Measurements from ENCODE around the gene C1QTNF8.

Gene C1QTNF8

DNA sequence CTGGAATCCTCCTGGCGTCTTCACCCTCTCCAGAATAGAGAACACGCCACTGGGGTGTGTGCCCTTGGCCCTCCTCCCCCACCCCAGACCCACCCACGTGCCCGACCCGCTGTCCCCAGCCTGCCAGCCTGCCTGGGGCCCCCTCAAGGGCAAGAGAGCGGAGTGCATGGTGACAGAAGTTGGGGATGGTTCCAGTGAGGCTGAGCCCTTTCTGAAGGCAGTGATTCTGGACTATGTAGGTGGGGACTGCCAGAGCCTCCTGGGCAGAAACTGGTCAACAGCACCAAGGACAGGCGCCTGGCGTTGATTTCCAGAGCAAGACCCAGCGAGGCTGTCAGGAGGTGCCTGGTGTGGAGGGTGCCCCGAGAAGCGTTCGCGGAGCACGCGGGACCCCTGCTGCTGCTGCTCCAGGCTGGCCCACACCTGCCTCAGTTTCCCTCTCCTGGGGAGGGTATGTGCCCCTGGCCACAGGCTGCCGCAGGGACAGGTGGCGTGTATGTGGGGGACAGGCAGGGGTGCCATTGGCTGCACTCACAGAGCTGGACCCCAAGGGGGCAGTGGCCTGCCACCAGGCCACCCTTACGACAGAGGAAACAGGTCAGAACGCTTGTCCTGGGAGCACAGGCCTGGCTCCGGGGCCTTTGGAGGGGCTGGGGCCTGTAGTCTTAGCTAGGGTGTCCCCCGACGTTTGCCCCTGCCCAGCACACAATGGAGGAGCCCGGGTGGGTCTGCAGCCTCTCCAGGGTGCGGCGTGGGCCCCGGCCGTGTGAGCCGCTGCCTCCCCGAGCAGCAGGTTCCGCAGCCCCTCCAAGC is 22.3 kb downstream of the C1QTNF8 start:
- no peak for DNase-seq

DNA sequence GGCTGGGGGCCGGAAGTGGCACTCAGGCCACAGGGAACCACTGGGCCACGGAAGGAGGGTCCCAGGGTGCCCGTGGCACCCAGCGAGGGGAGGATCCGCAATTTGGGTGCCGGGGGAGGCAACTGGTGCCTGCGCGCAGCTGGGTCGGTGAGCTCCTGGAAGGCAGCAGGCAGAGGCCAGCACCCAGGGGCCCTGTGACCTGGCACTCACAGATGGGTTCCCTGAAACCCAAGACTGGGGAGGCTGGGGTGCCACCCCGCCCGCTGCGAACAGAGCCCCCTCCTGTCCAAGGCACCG is 22.8 kb downstream of the C1QTNF8 start:
- DNase-seq: no peak

DNA sequence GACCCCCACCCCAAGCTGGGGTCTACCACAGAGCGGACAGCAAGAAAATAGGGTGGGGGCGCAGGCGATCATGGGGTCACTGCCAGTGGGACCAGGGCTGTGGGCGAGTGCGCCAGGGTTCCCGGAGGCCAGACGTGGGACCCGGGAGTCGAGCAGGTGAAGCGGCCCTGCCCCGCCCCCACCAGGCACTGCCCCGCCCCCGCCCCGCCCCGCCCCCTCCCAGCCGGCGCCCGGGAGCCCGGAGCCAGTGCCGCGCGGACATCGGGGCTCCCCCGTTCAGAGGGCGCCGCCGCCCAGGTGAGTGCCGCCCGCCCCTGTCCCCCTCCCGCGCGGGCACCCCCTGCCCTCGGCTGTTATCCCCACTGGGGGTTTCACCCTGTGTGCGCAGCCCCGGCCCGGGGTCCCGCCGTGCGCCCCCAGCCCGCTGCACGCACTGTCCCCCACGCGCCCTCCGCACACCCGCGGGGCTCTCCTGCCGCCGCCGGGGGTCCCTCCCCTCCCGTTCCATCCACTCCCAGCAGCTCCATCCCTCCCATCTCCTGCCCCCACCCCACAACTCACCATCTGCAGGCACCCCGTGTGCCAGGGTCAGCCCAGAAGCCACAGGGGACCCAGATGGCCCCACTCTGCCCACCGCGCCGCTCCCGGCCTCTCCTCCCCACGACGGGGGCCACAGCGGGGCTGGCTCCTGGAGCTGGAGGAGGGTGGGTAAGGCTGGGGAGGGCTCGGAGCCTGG is 23.4 kb downstream of the C1QTNF8 start, which contains the start of gene SSTR5:
TSS of gene SSTR5 (plus strand) at position 222 of the 736 bp plus-strand sequence. CDS start 6,122 bp downstream, outside the sequence.
- no peak for DNase-seq

DNA sequence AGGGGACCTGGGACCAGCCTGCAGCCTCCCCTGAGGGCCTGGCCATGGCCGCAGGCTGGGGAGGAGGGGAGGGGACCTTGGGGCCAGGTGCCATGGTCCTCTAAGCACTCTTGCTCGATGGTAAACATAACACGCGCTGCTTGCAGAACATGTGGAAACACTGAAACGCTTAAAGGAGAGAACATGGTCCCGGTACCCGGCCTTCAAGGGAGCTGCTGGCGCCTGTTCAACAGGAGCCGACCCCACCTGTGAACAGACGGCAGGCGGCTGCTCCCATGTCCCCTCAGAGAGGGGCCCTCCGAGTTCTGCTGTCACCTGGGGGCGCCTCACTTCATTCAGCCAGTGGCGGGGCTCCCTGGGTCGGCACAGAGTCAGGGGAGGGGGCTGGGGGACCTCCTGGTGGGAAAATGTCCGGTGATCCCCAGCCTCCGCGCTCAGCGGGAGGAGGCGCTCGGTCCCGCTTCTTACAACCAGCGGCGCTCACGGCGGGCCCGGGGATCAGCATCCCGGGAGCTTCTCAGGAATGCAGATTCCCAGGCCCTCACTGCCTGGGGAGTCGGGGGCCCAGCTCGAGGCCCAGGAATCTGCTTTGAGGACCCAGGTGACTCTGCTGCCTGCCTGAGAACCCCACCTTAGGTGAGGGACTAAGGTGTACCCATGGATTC is 24.4 kb downstream of the C1QTNF8 start:
- no peak for DNase-seq

DNA sequence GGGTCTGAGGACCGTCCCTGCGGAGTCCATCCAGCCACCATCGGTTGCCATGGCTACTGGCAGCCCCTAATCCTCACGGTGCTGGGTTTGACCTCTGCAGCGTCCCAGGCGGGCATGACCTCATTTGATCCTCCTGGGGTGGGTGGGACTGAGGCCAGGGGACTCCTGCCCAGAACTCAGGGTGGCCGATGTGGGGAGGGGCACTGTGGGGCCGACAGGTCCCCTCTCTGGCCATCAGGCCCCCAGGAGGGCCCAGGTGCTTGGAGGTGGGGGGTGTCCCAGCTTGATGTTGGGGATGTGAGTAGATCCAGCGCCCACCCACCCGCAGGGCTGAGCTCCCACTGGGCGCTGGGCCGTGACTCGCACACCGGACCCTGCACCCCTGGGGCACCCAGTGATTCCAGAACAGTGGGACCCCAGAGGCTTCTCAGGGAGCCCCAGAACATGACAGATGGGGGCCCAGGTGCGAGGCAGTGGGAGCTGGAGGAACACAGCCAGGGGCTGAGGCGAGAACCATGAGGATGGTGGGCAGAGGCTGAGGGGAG is 25.1 kb downstream of the C1QTNF8 start:
- no peak for DNase-seq

DNA sequence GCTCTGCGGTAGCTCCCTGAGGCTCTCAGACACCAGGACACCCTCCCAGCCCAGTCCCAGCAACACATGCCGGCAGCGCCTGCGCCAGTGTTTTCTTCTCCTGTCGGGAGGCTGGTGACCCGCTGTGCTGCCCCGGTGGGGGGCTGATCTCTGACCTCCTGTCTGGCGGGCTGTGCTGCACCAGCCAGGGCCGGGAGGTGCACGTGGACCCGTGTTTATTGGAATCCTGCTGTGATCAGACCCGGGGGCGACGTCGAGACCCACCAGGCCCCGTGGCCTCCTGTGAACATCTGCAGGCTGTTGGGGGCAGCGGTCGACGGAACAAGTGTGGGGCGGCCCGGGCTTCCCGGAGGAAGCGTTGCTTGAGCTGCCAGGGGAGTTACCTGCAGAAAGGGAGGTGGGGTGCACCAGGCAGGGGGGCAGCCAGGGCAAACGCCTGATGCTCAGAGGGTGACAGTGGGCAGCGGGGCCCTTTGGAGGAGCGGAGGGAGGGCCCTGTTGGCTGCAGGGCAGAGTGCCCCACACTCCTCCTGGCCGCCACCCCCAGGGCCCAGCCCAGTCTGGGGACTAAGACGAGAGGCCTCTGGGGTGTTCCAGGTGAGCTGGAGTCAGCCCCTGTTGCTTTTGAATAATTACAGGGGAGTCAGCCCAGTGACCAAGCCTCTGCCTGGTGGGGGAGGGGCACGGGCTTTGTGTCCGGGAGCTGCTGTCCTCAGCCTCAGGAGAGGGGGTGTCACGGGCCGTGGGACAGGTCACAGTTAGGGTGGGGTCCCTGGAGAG is 25.8 kb downstream of the C1QTNF8 start:
- no peak for DNase-seq

DNA sequence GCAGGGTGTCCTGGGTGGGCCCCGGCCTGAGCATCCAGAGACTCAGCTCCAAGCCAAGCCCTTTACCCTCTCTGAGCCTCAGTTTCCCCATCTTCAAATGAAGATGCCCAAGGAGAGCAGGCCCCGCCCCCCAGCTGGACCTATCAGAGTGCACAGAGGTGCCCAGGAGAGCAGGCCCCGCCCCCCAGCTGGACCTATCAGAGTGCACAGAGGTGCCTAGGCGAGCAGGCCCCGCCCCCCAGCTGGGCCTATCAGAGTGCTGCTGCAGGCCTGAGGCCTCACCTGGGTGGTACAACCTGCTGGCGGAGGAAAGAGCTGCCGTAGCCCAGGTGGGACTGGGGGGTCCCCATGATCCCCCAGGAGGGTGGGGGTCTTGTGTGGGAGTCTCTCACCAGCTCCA is 26.9 kb downstream of the C1QTNF8 start:
- DNase-seq: no peak

DNA sequence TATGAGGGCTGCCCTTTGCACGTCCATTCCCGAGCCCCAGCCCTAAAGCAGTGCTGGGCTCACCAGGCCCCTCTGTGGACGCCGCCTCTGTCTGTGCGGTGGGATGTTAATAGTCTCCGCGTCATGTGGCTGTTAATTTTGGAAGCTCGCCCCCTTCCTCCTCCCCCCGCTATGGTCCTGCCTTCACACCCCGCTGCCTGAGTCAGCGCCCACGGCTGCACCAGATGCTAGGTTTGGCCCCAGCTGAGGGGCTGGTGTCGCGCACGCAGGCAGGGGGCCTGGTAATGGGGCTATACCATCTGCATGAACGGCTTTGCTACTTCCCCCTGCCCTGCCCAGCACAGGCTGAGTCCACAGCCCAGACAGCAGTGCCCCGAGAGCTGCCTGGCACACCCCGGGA is 27.6 kb downstream of the C1QTNF8 start:
- DNase-seq: no peak

DNA sequence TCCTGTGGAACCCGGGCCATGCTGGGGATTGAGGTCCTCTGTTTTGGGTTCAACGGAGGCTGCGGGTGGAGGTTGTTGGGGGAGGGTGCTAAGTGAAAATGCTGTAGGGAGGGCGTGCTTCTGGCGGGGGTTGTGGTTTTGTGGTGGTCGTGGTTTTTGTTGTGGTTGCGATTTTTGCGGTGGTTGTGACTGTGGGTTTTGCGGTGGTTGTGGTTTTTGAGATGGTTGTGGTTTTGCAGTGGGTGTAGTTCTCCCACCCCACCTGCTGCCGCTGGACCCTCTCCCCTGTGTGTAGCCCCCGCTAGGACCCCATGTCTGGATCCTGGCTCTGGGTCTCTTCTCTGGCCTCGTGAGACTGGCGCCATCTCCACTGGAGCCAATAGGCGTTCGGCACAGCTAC is 28.4 kb downstream of the C1QTNF8 start:
- no peak for DNase-seq

DNA sequence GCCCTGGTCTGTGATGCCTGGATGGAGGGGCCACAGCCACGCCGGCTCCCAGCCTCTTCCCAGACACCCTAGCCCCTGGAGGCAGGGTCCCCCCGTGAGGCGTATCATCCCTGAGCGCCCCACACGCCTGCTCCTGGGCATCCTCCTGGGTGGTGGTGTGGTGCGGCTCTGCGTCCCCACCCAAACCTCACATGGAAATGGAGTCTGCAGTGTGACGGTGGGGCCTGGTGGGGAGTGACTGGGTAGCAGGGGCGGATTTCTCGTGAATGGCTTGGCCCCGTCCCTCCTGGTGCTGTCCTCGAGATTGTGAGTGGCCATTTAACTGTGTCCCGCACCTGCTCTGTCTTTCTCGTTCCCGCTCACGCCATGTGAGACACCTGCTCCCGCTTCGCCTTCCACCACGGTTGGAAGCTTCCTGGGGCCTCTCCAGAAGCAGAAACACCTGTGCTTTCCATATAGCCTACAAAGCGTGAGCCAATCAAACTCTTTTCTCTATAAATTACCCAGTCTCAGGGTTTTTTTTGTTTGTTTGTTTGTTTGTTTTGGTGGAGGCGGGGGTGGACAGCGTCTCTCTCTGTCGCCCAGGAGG is 29.4 kb downstream of the C1QTNF8 start:
- DNase-seq: no peak

DNA sequence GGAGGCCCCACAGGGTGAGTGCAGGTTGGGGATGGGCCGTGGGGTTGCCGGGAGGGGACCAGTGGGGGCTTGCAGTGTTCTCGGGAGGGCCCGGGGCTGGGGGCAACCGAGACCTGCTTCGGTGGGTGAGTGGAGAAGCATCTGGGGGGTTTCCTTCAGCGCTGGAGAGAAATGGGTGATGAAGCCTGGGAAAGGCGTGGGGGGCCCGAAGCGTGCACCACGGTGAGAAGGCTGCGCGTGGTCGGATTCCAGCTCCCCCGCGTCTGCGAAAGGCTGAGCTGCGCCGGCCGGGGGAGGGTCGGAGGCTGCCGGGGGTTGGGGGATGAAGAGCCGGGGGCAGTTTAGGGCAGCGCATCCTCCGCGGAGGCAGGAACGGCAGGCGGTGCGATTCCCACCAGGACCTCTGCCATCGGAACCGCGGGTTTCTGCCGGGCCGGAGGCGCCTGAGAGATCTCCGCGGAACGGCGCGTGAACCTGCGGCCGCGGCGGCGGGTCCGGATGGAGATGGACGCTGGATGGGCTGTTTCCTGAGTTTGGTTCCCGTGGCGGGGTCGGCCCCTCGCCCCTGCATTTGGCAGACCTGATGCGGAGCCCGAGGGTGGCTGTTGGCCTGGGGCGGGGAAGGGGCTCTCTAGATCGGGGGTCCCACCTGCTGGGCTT is 30.4 kb downstream of the C1QTNF8 start:
- no peak for DNase-seq

DNA sequence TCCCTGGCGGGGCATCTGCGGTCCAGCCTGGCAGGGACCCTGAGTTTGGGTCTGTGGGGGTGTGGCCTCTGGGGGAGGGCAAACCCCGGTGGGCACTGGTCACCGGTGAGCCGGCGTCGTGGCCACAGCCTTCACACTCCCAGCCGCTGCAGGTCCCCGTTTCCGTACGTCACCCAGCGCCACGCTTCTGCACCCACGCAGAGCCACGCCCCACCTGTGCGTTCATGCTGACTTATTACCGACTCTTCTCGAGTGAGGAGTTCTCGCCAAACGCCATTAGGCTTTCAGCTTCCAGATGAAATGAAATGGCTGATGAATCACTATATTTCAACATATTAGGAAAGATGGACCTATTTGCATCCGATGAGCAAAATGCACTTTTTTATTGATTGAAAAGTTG is 32.3 kb downstream of the C1QTNF8 start:
- no peak for DNase-seq

DNA sequence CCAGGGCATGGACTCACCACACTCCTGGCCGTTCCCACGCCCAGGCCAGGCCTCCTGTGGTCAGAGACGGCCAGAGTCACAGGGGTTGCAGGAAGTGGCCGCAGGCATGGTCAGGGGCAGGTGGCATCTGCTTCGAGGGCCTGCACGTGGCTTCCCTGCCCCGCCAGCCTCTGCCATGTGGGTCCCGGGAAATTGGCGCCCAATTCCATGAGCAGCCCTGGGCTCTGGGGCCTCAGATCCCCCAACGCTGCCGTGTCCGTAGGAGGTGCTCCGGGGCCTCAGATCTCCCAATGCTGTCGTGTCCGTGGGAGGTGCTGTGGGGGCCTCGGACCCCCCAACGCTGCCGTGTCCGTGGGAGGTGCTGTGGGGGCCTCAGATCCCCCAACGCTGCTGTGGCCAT is 33.1 kb downstream of the C1QTNF8 start:
- no peak for DNase-seq

DNA sequence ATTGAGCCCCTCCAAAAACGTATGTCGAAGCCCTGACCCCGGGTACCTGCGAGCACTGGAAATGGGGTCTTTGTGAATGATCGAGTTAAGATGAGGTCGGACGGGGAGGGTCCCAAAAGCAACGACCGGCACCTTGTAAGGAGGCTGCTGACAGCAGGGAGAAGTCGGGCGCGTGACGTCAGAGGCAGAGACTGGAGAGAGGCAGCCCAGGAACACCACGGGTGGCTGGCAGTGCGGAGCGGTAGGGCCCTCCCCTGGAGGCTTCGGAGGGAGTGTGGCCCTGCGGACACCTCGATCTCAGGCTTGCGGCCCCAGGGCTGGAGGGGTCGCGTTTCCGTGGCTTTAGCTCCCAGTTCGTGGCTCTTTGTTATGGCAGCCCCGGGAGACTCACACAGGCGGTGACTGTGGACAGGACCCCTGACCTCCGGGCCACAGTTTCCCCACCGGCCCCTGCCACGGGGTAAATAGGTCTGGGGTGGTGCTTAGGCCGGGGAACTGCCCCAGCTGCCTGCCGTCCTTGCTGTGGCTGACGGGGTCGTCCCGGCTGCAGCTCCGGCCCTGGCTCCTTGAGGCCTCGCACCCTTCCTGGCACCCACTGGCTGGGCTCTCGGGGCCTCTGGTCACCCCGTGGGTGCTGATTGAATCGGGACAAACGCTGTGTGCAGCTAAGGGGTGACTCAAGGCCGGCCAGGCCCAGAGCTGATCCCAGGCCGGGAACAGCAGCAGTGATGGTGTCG is 34.1 kb downstream of the C1QTNF8 start:
- no peak for DNase-seq

DNA sequence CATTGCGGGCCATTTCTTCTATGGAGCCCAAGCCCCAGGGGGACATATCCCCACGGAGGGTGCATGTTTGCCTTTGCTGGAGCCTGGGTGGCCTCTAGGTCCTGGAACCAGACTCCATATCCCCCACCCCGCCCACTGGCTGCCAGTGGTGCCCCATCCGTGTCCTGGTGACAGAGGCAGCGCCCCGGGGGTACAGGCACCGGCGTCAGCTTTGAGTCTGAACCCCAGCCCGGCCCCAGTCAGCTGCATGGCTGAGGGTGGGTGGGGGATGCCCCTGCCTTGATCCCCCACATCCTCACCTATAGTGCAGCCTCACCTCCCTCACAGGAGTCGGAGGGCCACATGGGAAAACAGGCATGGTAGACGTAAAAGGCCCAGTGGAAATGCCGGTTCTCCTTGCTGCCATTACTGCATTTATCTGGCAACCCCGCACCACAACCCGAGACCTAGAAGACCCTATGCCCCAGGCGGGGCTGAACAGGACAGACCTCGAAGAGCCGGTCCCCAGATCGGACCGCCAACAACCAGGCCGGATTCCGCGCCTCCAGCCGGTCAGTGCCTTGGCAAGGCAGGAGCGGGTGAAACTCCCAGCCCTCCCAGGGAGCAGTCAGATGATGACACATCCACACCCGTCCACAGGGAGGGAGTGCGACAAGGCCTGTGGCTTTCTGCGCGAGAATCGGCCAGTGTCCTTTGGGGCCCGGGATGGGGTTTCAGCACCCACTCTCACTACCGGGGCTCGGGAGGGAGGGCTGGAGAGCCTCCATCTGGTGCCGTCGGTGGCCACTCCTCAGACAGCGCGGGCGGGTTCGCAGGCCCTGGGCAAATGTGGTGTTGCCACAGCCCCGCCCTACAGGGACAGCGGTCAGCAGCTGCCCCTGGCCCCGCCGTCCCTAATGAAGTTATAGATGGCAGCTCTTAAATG is 35.4 kb downstream of the C1QTNF8 start:
- DNase-seq: no peak

DNA sequence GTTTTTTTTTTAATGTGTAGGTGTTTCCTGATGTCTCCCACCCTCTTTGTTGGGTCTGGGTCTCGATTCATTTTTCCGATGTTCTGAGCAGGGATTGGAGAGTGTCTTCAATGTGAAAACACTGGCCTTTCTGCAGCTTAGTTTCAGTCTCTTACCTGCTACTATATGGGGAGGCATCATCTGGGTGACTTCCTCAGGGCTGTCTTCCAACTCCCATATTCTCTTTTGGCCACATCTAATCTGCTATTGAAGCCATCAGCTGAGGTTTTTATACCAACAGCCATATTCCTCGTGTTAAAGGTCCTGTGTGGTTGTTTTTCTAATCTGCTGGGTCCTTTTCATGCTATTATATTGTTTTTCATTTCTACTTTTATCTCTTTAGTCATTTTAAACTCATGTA is 36.7 kb downstream of the C1QTNF8 start:
- DNase-seq: no peak

DNA sequence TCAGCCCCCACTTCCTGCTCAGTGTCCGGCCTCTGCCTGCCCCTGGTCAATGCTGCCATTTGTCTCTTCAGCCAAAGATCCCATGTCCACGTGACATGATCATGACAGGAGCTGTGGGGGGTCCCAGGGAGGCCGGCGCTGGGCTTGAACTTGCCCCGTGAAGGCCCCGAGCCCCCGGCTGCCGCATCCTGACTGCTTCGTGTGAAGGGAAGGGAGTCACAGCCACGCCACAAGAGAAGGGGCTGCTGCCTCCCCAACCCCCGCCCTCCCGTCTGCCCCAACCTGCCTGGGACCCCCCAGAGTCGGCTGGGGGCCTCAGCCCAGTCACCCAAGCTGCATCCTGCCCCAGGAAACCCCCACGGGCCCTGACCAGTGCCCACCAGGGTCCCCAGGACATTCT is 37.8 kb downstream of the C1QTNF8 start:
- DNase-seq: no peak

DNA sequence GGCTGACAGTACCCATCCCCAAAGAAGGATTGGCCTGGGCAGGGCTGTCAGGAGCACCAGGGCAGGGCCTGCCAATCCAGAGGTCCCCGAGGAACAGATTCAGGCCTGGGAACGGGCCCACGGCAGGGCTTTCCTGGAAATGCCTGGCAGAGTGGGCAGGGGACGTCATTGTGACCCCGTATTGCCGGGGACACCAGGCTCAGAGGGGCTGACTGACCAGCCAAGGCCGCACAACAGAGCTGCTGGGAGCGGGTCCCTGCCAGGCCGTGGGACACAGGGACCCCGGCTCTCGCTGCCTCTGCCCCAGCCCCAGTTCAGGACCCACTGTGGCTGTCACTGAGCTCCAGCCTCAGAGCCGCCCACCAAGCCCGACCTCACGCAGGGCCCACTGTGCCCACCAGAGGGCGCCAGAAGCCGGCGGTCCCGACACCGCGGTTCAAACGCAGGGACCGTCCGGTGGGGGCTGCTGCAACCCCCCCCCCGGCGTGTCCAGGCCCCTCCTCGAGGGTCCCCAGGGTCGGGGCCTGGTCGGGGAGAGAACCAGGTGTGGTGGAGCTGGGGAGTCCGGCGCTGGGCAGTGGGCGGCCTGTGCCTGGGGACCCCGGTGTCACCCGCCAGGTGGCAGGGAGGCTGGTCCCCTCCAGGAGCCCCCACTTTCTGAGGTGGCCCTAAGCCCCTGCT is 38.7 kb downstream of the C1QTNF8 start:
- no peak for DNase-seq

DNA sequence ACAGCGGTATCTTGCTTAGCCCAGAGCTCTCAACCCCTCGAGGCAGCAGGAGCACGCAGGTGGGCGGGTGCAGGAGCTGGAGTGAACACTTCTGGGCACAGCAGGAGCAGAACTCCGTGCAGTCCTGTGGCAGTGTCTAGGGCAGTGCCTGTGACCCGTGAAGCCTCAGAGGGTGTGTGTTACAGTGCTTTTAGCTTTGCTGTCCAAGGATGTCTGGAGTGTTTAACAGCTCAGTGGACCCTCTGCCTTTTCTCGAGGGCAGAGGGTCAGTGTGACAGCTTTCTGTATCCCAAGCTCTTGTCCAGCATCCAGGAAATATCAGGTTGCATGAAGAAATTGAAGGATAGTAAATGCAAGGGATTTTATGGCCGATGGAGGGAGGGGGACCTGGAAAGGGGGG is 39.8 kb downstream of the C1QTNF8 start:
- no peak for DNase-seq

DNA sequence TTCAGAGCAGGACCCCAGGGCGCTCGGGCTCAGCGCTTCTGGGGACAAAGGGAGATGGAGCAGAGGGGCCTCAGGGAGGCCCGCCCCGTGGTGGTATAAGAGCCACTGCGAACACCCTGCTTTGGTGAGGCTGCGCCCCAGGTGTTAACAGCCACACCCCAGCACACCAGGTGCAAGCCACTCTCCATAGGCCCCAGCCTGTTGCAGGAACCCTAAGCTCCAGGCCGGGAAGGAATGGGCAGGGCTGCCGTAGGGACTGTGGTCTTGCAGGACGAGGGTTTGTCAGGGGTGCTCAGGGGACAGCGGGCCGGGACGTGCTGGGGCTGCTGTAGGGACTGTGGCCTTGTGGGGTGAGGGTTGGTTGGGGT is 40.5 kb downstream of the C1QTNF8 start:
- DNase-seq: no peak

All from NCI-H1694 treated with DMSO at 0.1 percent for 48 hours (cell line).